Measurements from ENCODE around the gene ADAMTS18.

GRCh38 chr16:77394699-77395098, 40.1 kb downstream of the ADAMTS18 start:
- no peak for TF ChIP-seq CTCF (IDR thresholded peaks at IDR 0.05)
- TF ChIP-seq POLR2A (IDR thresholded peaks at IDR 0.05), result no peak
- TF ChIP-seq EP300 (IDR thresholded peaks at IDR 0.05), result no peak

All from suprapubic skin (tissue), 3 donors.